ENCODE results near the gene UMAD1.

DNA sequence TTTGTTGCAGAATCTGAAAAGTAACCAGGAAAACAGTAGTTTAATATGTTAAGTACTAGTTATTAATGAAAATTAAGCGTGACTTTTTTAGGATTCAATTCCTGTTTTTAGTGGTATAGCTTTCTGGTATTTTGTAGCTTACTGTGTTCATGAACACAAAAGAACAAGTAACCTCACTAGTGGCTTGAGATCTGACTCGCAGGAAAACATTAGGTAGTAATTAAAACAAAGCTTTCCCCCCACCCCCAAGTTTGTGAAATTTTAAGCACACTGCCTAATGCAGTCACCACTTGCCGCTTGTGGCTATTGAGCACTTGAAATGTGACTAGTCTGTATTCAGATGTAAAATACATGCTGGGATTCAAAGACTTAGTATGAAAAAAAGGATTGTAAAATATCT lies 180.4 kb downstream of the UMAD1 start:
- TF ChIP-seq, protein P1, sequence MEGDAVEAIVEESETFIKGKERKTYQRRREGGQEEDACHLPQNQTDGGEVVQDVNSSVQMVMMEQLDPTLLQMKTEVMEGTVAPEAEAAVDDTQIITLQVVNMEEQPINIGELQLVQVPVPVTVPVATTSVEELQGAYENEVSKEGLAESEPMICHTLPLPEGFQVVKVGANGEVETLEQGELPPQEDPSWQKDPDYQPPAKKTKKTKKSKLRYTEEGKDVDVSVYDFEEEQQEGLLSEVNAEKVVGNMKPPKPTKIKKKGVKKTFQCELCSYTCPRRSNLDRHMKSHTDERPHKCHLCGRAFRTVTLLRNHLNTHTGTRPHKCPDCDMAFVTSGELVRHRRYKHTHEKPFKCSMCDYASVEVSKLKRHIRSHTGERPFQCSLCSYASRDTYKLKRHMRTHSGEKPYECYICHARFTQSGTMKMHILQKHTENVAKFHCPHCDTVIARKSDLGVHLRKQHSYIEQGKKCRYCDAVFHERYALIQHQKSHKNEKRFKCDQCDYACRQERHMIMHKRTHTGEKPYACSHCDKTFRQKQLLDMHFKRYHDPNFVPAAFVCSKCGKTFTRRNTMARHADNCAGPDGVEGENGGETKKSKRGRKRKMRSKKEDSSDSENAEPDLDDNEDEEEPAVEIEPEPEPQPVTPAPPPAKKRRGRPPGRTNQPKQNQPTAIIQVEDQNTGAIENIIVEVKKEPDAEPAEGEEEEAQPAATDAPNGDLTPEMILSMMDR (IDR thresholded peaks at IDR 0.05; ENCODE audit: extremely low read depth in 1 of 2, insufficient read depth in 1 of 2, low read depth in 1 of 2, low read length in 2 of 2), result no peak
- no peak for TF ChIP-seq POLR2A (IDR thresholded peaks at IDR 0.05; ENCODE audit: low read depth, low read length)
- no peak for TF ChIP-seq MAX (IDR thresholded peaks at IDR 0.05; ENCODE audit: insufficient read depth, insufficient read length)
